ENCODE measurements around the gene NAMPT. TPM values are rescaled to one million over a fixed set of nuclear protein-coding genes. Genes with fewer than 3 reads are reported as not detected.

The NAMPT gene
- total RNA-seq: 48.3 and 54.4 TPM in 2 replicates

DNA sequence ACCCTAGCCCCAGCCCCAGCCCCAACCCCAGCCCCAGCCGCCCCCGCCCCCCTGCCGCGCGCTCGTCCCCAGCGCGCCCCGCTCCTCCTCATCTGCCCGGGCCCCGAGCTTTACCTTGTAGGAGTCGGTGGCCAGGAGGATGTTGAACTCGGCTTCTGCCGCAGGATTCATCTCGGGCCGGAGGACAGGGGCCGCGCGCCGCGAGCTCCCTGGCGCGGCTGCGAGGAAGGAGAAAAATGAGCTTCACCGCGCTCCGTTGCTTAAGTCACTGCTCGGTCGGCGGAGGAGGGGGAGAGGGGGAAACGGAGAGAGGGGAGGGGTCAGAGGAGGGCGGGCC lies at the start of gene NAMPT:
TSS of gene NAMPT (minus strand) at position 270 of the 337 bp plus-strand sequence. CDS start at position 171, 99 bp downstream.

Other genes with a start within 250 kb of the NAMPT start
- gene SYPL1, start 172.7 kb downstream of the NAMPT start, total RNA-seq: 39.9 and 40.2 TPM in 2 replicates